ENCODE measurements around the gene SLC8A1. TPM values are rescaled to one million over a fixed set of nuclear protein-coding genes. Genes with fewer than 3 reads are reported as not detected.

Gene SLC8A1
- total RNA-seq, 1 experiment from 2014 or later, result not detected

DNA sequence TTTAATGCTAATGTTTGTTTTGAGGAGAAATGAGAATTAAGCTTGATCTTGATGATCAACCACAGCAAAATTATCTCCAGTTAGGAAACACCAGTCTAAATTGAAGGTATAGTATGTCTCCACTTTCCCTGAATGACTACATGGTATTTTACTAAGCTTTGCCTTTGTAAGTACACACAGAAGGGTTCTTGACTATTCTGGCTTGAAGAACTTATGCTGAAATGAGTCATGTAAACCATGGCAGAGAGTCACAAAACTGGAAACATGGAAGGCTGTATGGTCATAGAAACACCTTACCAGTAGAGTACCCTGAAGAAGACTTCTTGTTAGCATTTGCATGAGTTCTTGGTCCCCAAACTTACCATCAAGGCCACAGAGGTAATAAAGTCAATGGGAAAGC is 250.5 kb downstream of the SLC8A1 start:
- H3K9me2 ChIP-seq (replicated peaks; ENCODE audit: insufficient read depth, low read length), result no peaks in the 10 kb centered on the region
- H3K9ac ChIP-seq (ENCODE audit: low read length), result no peak overlapping the region
- no peaks in the 10 kb centered on the region for H3K36me3 ChIP-seq (ENCODE audit: insufficient read depth, low read length)
- no peak overlapping the region for H3K4me2 ChIP-seq (ENCODE audit: low read depth, low read length, poor library complexity, severe bottlenecking)
- no peaks in the 10 kb centered on the region for H4K20me1 ChIP-seq (ENCODE audit: insufficient read depth, low read depth, low read length)
- H3K4me1 ChIP-seq (ENCODE audit: low read length), result no peaks in the 10 kb centered on the region
- H2AFZ ChIP-seq (ENCODE audit: low read length), result no peak overlapping the region
- H3K27me3 ChIP-seq (ENCODE audit: low read length), result no peaks in the 10 kb centered on the region
- no peak overlapping the region for H3K27ac ChIP-seq (ENCODE audit: low read length)
- no peaks in the 10 kb centered on the region for H3K9me3 ChIP-seq (ENCODE audit: low read length)
- H3K4me3 ChIP-seq (ENCODE audit: low read length), result no peak overlapping the region
- no peaks in the 10 kb centered on the region for H3K79me2 ChIP-seq (ENCODE audit: low read length)
- no peak for DNase-seq

DNA sequence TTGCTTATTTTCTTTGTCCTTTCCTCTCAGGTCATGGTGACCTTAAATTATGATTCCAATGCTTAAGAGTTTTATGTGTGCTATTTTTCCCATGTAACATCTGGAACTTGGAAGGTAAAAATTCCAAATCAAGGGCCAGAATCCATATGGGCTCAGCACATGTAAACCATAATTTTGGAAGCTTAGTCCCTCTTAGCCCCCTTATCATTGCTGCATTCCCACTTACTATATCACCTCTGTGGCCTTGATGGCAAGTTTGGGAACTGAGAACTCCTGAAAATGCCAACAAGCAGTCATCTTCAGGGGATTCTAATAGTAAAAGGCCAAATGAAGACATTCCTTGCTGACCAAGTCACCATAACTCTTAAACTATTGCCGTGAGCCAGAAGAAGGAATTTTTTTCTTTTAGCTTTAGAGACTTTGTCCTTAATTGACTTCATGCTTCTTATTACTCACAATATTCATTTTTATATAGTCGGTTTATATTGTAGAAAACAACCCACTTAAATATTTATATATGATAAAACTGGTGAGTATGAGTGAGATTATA is 251.4 kb downstream of the SLC8A1 start:
- H2AFZ ChIP-seq (ENCODE audit: low read length), result no peak overlapping the region
- H4K20me1 ChIP-seq (ENCODE audit: insufficient read depth, low read depth, low read length), result no peaks in the 10 kb centered on the region
- H3K36me3 ChIP-seq (ENCODE audit: insufficient read depth, low read length), result no peaks in the 10 kb centered on the region
- no peaks in the 10 kb centered on the region for H3K27me3 ChIP-seq (ENCODE audit: low read length)
- no peak overlapping the region for H3K27ac ChIP-seq (ENCODE audit: low read length)
- H3K9me2 ChIP-seq (replicated peaks; ENCODE audit: insufficient read depth, low read length), result no peaks in the 10 kb centered on the region
- no peak overlapping the region for H3K9ac ChIP-seq (ENCODE audit: low read length)
- no peak for DNase-seq
- H3K4me3 ChIP-seq (ENCODE audit: low read length), result no peak overlapping the region
- H3K79me2 ChIP-seq (ENCODE audit: low read length), result no peaks in the 10 kb centered on the region
- H3K9me3 ChIP-seq (ENCODE audit: low read length), result no peaks in the 10 kb centered on the region
- no peaks in the 10 kb centered on the region for H3K4me1 ChIP-seq (ENCODE audit: low read length)
- H3K4me2 ChIP-seq (ENCODE audit: low read depth, low read length, poor library complexity, severe bottlenecking), result no peak overlapping the region

DNA sequence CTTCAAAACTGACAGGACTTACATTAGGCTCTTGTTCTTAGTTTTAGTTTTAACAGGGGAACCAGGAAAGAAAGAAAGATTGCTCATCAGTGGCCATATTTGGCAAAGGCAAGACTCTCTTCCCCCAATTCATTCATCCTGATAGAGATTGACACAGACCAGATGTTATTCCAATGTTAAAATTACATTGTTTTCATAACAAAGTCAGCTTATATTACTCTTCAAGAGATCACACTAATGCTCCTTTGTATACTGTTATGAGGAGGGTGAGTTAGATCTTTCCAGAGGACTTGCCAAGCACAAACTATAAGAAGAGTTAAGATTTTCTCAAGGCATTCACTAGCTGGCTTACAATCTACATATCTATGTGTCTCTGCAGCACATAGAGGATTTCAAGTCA is 252.1 kb downstream of the SLC8A1 start:
- Histone ChIP-seq H3K9ac (ENCODE audit: low read length) (no peak overlapping the region), H2AFZ (ENCODE audit: low read length) (no peak overlapping the region), H3K9me3 (ENCODE audit: low read length) (no peaks in the 10 kb centered on the region), H3K79me2 (ENCODE audit: low read length) (no peaks in the 10 kb centered on the region), H4K20me1 (ENCODE audit: insufficient read depth, low read depth, low read length) (no peaks in the 10 kb centered on the region), H3K9me2 (replicated peaks; ENCODE audit: insufficient read depth, low read length) (no peaks in the 10 kb centered on the region), H3K4me1 (ENCODE audit: low read length) (no peaks in the 10 kb centered on the region), H3K27me3 (ENCODE audit: low read length) (no peaks in the 10 kb centered on the region), H3K4me2 (ENCODE audit: low read depth, low read length, poor library complexity, severe bottlenecking) (no peak overlapping the region), H3K27ac (ENCODE audit: low read length) (no peak overlapping the region), H3K36me3 (ENCODE audit: insufficient read depth, low read length) (no peaks in the 10 kb centered on the region), H3K4me3 (ENCODE audit: low read length) (no peak overlapping the region)
- no peak for DNase-seq

DNA sequence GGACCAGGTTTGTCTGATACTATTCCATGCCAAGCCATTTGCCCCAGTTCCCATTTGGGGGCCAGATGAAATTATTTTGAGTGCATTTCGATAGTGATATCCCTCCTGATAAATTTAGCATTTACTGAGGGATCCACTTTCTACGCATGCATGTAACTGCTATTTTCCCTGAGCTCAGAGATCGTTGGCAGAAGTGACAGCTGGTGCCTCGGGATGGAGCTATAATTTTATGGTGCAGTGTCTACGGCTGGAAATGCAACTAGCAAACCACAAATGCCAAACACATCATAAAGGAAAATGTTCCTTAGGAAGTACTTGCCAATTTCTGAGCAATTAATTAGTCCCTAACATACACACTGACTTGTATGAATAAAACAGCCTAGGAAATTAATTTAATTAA is 254.8 kb downstream of the SLC8A1 start:
- H3K27me3 ChIP-seq (ENCODE audit: low read length), result no peaks in the 10 kb centered on the region

DNA sequence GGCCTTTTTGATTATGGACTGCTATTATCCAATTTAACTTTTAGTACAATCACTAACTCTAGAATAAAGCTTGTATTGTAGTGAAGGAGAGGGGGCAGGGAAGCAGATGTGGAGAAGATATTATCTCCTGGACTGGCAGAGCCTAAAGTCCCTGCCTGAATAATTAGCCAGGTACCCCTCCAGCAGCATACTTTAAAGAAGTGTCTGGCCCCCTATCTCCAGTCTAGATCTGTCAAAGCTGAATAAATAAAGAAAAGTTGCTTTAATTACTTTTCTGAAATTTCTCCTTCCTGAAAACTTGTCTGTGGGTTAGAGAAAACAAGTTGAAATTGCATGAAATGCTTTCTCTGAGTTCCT is 258.2 kb downstream of the SLC8A1 start:
- H3K4me3 ChIP-seq (ENCODE audit: low read length), result no peak overlapping the region
- H4K20me1 ChIP-seq (ENCODE audit: insufficient read depth, low read depth, low read length), result no peaks in the 10 kb centered on the region
- no peak overlapping the region for H3K9ac ChIP-seq (ENCODE audit: low read length)
- no peak overlapping the region for H2AFZ ChIP-seq (ENCODE audit: low read length)
- H3K27me3 ChIP-seq (ENCODE audit: low read length), result no peaks in the 10 kb centered on the region
- no peaks in the 10 kb centered on the region for H3K79me2 ChIP-seq (ENCODE audit: low read length)
- no peaks in the 10 kb centered on the region for H3K9me3 ChIP-seq (ENCODE audit: low read length)
- no peaks in the 10 kb centered on the region for H3K4me1 ChIP-seq (ENCODE audit: low read length)
- no peak for DNase-seq
- no peak overlapping the region for H3K4me2 ChIP-seq (ENCODE audit: low read depth, low read length, poor library complexity, severe bottlenecking)
- no peak overlapping the region for H3K27ac ChIP-seq (ENCODE audit: low read length)
- no peaks in the 10 kb centered on the region for H3K9me2 ChIP-seq (replicated peaks; ENCODE audit: insufficient read depth, low read length)
- H3K36me3 ChIP-seq (ENCODE audit: insufficient read depth, low read length), result no peaks in the 10 kb centered on the region

More for the DNA sequence above, 254.8 kb downstream of the SLC8A1 start:
- no peaks in the 10 kb centered on the region for H3K9me3 ChIP-seq (ENCODE audit: low read length)
- H4K20me1 ChIP-seq (ENCODE audit: insufficient read depth, low read depth, low read length), result no peaks in the 10 kb centered on the region
- H3K4me2 ChIP-seq (ENCODE audit: low read depth, low read length, poor library complexity, severe bottlenecking), result no peak overlapping the region
- H2AFZ ChIP-seq (ENCODE audit: low read length), result no peak overlapping the region
- H3K4me1 ChIP-seq (ENCODE audit: low read length), result no peaks in the 10 kb centered on the region
- no peak overlapping the region for H3K9ac ChIP-seq (ENCODE audit: low read length)
- no peak overlapping the region for H3K4me3 ChIP-seq (ENCODE audit: low read length)
- no peaks in the 10 kb centered on the region for H3K36me3 ChIP-seq (ENCODE audit: insufficient read depth, low read length)
- DNase-seq, result no peak
- H3K9me2 ChIP-seq (replicated peaks; ENCODE audit: insufficient read depth, low read length), result no peaks in the 10 kb centered on the region
- H3K79me2 ChIP-seq (ENCODE audit: low read length), result no peaks in the 10 kb centered on the region
- no peak overlapping the region for H3K27ac ChIP-seq (ENCODE audit: low read length)

DNA sequence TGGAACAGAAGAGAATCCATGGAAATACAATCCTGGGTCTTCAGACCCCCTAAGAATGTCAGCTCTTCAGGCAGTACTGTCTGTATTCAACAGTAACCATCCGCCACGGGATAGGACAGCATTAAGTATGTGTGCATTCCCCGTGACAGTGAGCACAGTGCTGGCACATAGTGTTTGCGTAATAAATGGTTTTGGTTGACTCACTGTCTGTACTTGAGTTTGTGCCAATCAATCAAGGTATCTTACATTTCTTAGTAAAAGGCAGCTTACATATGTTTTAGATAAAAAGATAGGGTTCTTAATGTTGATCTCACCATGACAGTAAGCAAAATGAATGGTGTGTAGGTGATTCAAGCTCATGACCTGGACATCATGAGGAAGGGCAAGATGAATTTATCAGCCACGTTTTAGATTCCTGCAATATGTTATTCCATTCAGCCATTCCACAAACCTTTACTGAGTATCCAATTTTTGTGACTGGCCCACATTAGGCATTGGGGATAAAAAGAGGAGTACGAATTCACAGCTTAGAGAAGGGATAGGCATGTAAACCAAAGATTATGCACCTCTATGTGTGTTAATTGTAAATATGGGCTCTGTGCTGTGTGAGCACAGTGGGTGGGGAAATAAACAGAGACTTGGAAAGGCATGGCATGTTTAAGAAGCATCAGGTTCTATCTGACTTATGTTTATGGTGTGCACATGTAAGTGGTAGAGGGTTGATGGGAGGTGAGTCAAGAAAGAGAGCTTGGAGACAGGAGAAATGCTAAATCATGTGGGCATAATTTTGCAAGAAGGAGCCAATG is 258.8 kb downstream of the SLC8A1 start:
- Histone ChIP-seq H3K27ac (ENCODE audit: low read length) (no peak overlapping the region), H3K4me1 (ENCODE audit: low read length) (no peaks in the 10 kb centered on the region), H3K4me3 (ENCODE audit: low read length) (no peak overlapping the region), H3K79me2 (ENCODE audit: low read length) (no peaks in the 10 kb centered on the region), H3K9me2 (replicated peaks; ENCODE audit: insufficient read depth, low read length) (no peaks in the 10 kb centered on the region), H3K27me3 (ENCODE audit: low read length) (no peaks in the 10 kb centered on the region), H3K9ac (ENCODE audit: low read length) (no peak overlapping the region), H3K9me3 (ENCODE audit: low read length) (no peaks in the 10 kb centered on the region), H4K20me1 (ENCODE audit: insufficient read depth, low read depth, low read length) (no peaks in the 10 kb centered on the region), H3K36me3 (ENCODE audit: insufficient read depth, low read length) (no peaks in the 10 kb centered on the region), H2AFZ (ENCODE audit: low read length) (no peak overlapping the region), H3K4me2 (ENCODE audit: low read depth, low read length, poor library complexity, severe bottlenecking) (no peak overlapping the region)
- no peak for DNase-seq

DNA sequence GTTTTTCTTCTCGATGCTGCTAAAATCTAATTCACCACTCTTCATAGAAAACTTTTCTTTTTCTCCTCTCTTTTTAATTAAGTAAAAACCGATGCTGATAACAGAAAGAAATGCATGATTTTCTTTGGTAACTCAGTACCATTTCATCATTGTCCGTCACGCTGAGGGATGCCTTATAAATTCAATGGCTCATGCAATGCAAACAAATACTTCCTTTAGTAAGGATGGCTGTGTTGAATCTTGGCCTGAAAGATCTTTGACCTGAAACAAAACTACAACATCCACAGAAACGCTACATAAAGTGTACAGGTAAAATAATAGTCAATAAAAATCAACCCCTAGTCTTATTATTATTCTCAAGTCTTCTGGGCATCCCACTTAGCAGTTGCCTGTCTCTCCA is 261.4 kb downstream of the SLC8A1 start:
- Histone ChIP-seq H3K9me2 (replicated peaks; ENCODE audit: insufficient read depth, low read length) (no peaks in the 10 kb centered on the region), H3K36me3 (ENCODE audit: insufficient read depth, low read length) (no peaks in the 10 kb centered on the region), H3K9me3 (ENCODE audit: low read length) (no peaks in the 10 kb centered on the region), H3K4me2 (ENCODE audit: low read depth, low read length, poor library complexity, severe bottlenecking) (no peak overlapping the region), H3K27me3 (ENCODE audit: low read length) (no peaks in the 10 kb centered on the region), H3K27ac (ENCODE audit: low read length) (no peak overlapping the region), H4K20me1 (ENCODE audit: insufficient read depth, low read depth, low read length) (no peaks in the 10 kb centered on the region), H3K4me3 (ENCODE audit: low read length) (no peak overlapping the region), H3K9ac (ENCODE audit: low read length) (no peak overlapping the region), H2AFZ (ENCODE audit: low read length) (no peak overlapping the region), H3K79me2 (ENCODE audit: low read length) (no peaks in the 10 kb centered on the region), H3K4me1 (ENCODE audit: low read length) (no peaks in the 10 kb centered on the region)
- no peak for DNase-seq

DNA sequence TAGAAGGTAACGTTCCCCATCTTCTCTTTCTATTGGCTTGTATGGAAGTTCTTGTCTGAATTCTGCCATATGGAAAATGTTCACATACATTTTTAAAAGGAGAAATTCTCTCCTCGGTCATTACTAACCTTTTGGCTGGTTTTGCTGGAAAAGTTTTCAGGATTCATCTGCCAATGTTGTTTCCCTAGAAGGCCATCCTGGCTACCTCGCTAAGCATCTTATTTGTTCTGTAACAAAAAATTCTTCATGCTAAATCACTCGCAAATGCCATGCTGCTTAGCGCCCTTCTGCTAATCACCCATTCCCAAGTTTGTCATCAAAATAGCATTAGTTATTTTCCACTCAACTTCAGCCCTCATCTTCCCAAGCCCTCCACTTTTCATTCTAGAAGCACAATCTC is 262.0 kb downstream of the SLC8A1 start:
- no peaks in the 10 kb centered on the region for H3K9me3 ChIP-seq (ENCODE audit: low read length)
- H3K4me1 ChIP-seq (ENCODE audit: low read length), result no peaks in the 10 kb centered on the region
- no peaks in the 10 kb centered on the region for H4K20me1 ChIP-seq (ENCODE audit: insufficient read depth, low read depth, low read length)
- no peaks in the 10 kb centered on the region for H3K36me3 ChIP-seq (ENCODE audit: insufficient read depth, low read length)
- H3K9ac ChIP-seq (ENCODE audit: low read length), result no peak overlapping the region
- H3K9me2 ChIP-seq (replicated peaks; ENCODE audit: insufficient read depth, low read length), result no peaks in the 10 kb centered on the region
- H3K4me2 ChIP-seq (ENCODE audit: low read depth, low read length, poor library complexity, severe bottlenecking), result no peak overlapping the region
- no peaks in the 10 kb centered on the region for H3K27me3 ChIP-seq (ENCODE audit: low read length)
- H3K79me2 ChIP-seq (ENCODE audit: low read length), result no peaks in the 10 kb centered on the region
- no peak overlapping the region for H3K4me3 ChIP-seq (ENCODE audit: low read length)
- no peak overlapping the region for H2AFZ ChIP-seq (ENCODE audit: low read length)
- H3K27ac ChIP-seq (ENCODE audit: low read length), result no peak overlapping the region
- no peak for DNase-seq
